Measurements from ENCODE around the gene HTRA1.
A peak's percentile ranks its signal among the peaks of the same experiment; 100 is the strongest.

The HTRA1 gene

DNA sequence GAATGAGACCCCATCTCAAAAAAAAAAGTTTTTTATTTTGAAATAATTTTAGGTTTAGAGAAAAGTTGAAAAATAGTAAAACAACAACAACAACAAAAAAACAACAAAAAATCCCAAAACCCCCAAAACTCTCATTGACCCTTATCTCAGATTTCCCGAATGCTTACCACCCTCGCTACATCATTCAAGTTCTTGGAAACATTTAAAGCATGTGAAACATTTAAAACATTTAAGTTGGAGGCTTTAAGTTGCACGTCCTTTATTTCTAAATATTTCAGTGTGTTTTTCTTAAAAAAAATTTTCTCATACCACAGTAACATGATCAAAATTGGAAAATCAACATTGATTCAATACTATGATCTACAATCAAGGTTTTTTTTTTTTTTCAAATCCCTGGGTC, 7.3 kb upstream of the HTRA1 start:
- H3K27ac ChIP-seq (ENCODE audit: low read length) = no peak overlapping the region
- no peaks in the 10 kb centered on the region for H3K27me3 ChIP-seq (ENCODE audit: control insufficient read depth, insufficient read depth, low read length)
- H3K36me3 ChIP-seq (ENCODE audit: control insufficient read depth, insufficient read depth, low read length) = no peaks in the 10 kb centered on the region
- H3K9me3 ChIP-seq (ENCODE audit: control insufficient read depth, insufficient read depth, low read length) = no peaks in the 10 kb centered on the region
- no peak overlapping the region for H3K4me3 ChIP-seq (ENCODE audit: low read length)
- DNase-seq (ENCODE audit: low read depth, low spot score) = no peak
- H3K4me1 ChIP-seq (ENCODE audit: control insufficient read depth, insufficient read depth, low read length) = no peaks in the 10 kb centered on the region; the same call in 1 of the 2 replicates
- WGBS (ENCODE audit: insufficient coverage, insufficient read length) = 100% methylated on average over 2 of the region's 3 CpGs

DNA sequence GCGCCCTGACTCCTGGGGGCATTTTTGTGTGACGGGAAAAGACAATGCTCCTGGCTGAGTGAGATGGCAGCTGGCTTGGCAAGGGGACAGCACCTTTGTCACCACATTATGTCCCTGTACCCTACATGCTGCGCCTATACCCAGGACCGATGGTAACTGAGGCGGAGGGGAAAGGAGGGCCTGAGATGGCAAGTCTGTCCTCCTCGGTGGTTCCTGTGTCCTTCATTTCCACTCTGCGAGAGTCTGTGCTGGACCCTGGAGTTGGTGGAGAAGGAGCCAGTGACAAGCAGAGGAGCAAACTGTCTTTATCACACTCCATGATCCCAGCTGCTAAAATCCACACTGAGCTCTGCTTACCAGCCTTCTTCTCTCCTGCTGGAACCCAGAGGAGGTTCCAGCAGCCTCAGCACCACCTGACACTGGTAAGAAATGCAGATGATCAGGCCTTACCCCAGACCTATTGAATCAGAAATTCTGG, 6.7 kb upstream of the HTRA1 start, which contains the start of gene ARMS2:
Gene ARMS2, plus strand, starts transcription at position 51 of the 478 bp plus-strand sequence. Its CDS starts 75 bp downstream, at position 126.
- no peak within 1 kb of the TSS for H3K27ac ChIP-seq (ENCODE audit: low read length)
- no peak within 1 kb of the TSS for H3K4me3 ChIP-seq (ENCODE audit: low read length)
- WGBS (ENCODE audit: insufficient coverage, insufficient read length) = no CpG with 5 or more reads among the region's 7 CpGs
- no peaks in the 10 kb centered on the region for H3K27me3 ChIP-seq (ENCODE audit: control insufficient read depth, insufficient read depth, low read length)
- DNase-seq (ENCODE audit: low read depth, low spot score) = no peak
- no peaks in the 10 kb centered on the region for H3K36me3 ChIP-seq (ENCODE audit: control insufficient read depth, insufficient read depth, low read length)
- H3K9me3 ChIP-seq (ENCODE audit: control insufficient read depth, insufficient read depth, low read length) = no peaks in the 10 kb centered on the region
- no peaks in the 10 kb centered on the region; the same call in 1 of the 2 replicates for H3K4me1 ChIP-seq (ENCODE audit: control insufficient read depth, insufficient read depth, low read length)

GRCh38 chr10:122455376-122456079, 5.8 kb upstream of the HTRA1 start:
- Histone ChIP-seq H3K4me3 (ENCODE audit: low read length) (no peak overlapping the region), H3K27ac (ENCODE audit: low read length) (no peak overlapping the region), H3K27me3 (ENCODE audit: control insufficient read depth, insufficient read depth, low read length) (peaks cover 4% of the 10 kb centered on the region), H3K4me1 (ENCODE audit: control insufficient read depth, insufficient read depth, low read length) (peaks cover 2% of the 10 kb centered on the region; the same call in 1 of the 2 replicates), H3K9me3 (ENCODE audit: control insufficient read depth, insufficient read depth, low read length) (no peaks in the 10 kb centered on the region), H3K36me3 (ENCODE audit: control insufficient read depth, insufficient read depth, low read length) (peaks cover 2% of the 10 kb centered on the region; the same call in 1 of the 2 replicates)
- no CpG with 5 or more reads among the region's 11 CpGs for WGBS (ENCODE audit: insufficient coverage, insufficient read length)
- no peak for DNase-seq (ENCODE audit: low read depth, low spot score)

DNA sequence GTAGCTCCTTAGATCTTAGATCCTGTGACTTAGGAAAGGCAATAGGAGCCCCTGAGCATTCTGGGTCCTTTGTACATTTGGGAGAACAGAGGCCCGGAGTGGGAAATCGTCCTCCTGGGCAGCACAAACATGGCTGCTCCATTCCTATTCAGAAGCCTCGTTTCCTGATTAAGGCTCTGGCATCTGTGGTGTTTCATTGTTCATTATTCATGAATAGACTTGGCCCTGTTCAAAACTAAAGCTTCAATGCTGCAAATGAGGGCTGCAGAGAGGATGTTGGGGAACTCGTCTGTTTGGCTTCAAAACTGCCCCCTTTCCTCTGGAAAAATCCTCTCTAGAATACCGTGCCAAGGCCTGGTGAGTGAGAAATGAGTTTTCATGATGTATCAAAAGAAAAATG, 3.4 kb upstream of the HTRA1 start:
- Histone ChIP-seq H3K4me3 (ENCODE audit: low read length) (no peak overlapping the region), H3K9me3 (ENCODE audit: control insufficient read depth, insufficient read depth, low read length) (no peaks in the 10 kb centered on the region), H3K4me1 (ENCODE audit: control insufficient read depth, insufficient read depth, low read length) (peaks cover 8% of the 10 kb centered on the region), H3K27me3 (ENCODE audit: control insufficient read depth, insufficient read depth, low read length) (peaks cover 22% of the 10 kb centered on the region), H3K27ac (ENCODE audit: low read length) (no peak overlapping the region), H3K36me3 (ENCODE audit: control insufficient read depth, insufficient read depth, low read length) (peaks cover 2% of the 10 kb centered on the region; the same call in 1 of the 2 replicates)
- DNase-seq (ENCODE audit: low read depth, low spot score) = no peak
- no CpG with 5 or more reads among the region's 5 CpGs for WGBS (ENCODE audit: insufficient coverage, insufficient read length)

- Histone ChIP-seq H3K27me3 (ENCODE audit: control insufficient read depth, insufficient read depth, low read length) (peaks cover 29% of the 10 kb centered on the region), H3K4me1 (ENCODE audit: control insufficient read depth, insufficient read depth, low read length) (peaks cover 8% of the 10 kb centered on the region), H3K36me3 (ENCODE audit: control insufficient read depth, insufficient read depth, low read length) (peaks cover 2% of the 10 kb centered on the region; the same call in 1 of the 2 replicates), H3K27ac (ENCODE audit: low read length) (no peak overlapping the region), H3K9me3 (ENCODE audit: control insufficient read depth, insufficient read depth, low read length) (no peaks in the 10 kb centered on the region), H3K4me3 (ENCODE audit: low read length) (no peak overlapping the region)
- no peak for DNase-seq (ENCODE audit: low read depth, low spot score)
- WGBS (ENCODE audit: insufficient coverage, insufficient read length) = no CpG with 5 or more reads among the region's 6 CpGs
Observed at GRCh38 chr10:122458693-122459092, 2.7 kb upstream of the HTRA1 start.

DNA sequence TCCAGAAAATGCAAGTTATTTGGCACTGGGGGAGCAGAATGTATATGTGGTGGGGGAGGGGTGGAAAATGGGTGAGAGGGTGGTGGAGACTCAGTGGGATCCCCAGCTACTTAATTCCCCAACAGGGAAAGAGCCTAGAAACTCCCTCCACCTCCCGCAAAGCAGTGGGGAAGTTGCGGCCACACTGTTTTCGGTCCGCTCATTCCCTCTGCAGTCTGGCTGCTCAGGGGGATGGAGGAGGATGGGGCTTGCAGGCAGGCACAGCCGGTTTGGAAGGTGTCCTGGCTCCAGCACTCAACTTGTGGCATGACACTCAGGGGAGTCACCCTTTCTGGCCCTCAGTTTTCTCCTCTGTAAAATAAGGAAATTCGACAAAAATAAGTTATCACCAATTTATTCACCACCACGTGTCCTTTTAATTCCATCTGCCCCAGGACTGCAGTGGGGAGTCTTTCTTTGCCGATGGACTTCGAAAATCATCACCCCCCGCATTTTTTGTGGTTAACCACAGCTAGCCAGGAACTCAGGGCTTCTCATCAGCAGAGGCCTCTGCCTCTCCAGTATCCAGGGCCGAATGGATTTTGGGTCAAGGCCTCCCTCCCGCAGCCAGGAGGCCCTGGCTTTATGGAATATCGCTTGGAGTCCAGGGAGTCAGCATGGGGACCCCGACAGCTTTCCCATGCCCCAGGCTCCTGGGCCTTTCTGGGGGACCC, 1.6 kb upstream of the HTRA1 start:
- Histone ChIP-seq H3K27ac (ENCODE audit: low read length) (no peak overlapping the region), H3K9me3 (ENCODE audit: control insufficient read depth, insufficient read depth, low read length) (no peaks in the 10 kb centered on the region), H3K4me1 (ENCODE audit: control insufficient read depth, insufficient read depth, low read length) (peaks cover 8% of the 10 kb centered on the region), H3K4me3 (ENCODE audit: low read length) (no peak overlapping the region), H3K27me3 (ENCODE audit: control insufficient read depth, insufficient read depth, low read length) (peaks cover 37% of the 10 kb centered on the region), H3K36me3 (ENCODE audit: control insufficient read depth, insufficient read depth, low read length) (peaks cover 2% of the 10 kb centered on the region; the same call in 1 of the 2 replicates)
- no peak for DNase-seq (ENCODE audit: low read depth, low spot score)
- WGBS (ENCODE audit: insufficient coverage, insufficient read length) = no CpG with 5 or more reads among the region's 14 CpGs

- no peak for DNase-seq (ENCODE audit: low read depth, low spot score)
- H3K27ac ChIP-seq (ENCODE audit: low read length) = no peak overlapping the region
- WGBS (ENCODE audit: insufficient coverage, insufficient read length) = no CpG with 5 or more reads among the region's 40 CpGs
- H3K27me3 ChIP-seq (ENCODE audit: control insufficient read depth, insufficient read depth, low read length) = peaks cover 37% of the 10 kb centered on the region
- peaks cover 2% of the 10 kb centered on the region; the same call in 1 of the 2 replicates for H3K36me3 ChIP-seq (ENCODE audit: control insufficient read depth, insufficient read depth, low read length)
- H3K9me3 ChIP-seq (ENCODE audit: control insufficient read depth, insufficient read depth, low read length) = no peaks in the 10 kb centered on the region
- H3K4me1 ChIP-seq (ENCODE audit: control insufficient read depth, insufficient read depth, low read length) = peaks cover 8% of the 10 kb centered on the region
- peak overlapping the region; percentile 72; the same call in 1 of the 2 replicates for H3K4me3 ChIP-seq (ENCODE audit: low read length)
Observed at GRCh38 chr10:122460891-122461293, 461 bp upstream of the HTRA1 start.

GRCh38 chr10:122461729-122462532, 578 bp downstream of the HTRA1 start:
- peak overlapping the region; percentile 72 for H3K4me3 ChIP-seq (ENCODE audit: low read length)
- no CpG with 5 or more reads among the region's 95 CpGs for WGBS (ENCODE audit: insufficient coverage, insufficient read length)
- H3K27me3 ChIP-seq (ENCODE audit: control insufficient read depth, insufficient read depth, low read length) = peaks cover 37% of the 10 kb centered on the region
- peaks cover 8% of the 10 kb centered on the region for H3K4me1 ChIP-seq (ENCODE audit: control insufficient read depth, insufficient read depth, low read length)
- DNase-seq (ENCODE audit: low read depth, low spot score) = no peak
- no peak overlapping the region for H3K27ac ChIP-seq (ENCODE audit: low read length)
- no peaks in the 10 kb centered on the region for H3K9me3 ChIP-seq (ENCODE audit: control insufficient read depth, insufficient read depth, low read length)
- peaks cover 2% of the 10 kb centered on the region; the same call in 1 of the 2 replicates for H3K36me3 ChIP-seq (ENCODE audit: control insufficient read depth, insufficient read depth, low read length)

- peaks cover 8% of the 10 kb centered on the region for H3K4me1 ChIP-seq (ENCODE audit: control insufficient read depth, insufficient read depth, low read length)
- peak overlapping the region; percentile 72; the same call in 1 of the 2 replicates for H3K4me3 ChIP-seq (ENCODE audit: low read length)
- peaks cover 2% of the 10 kb centered on the region; the same call in 1 of the 2 replicates for H3K36me3 ChIP-seq (ENCODE audit: control insufficient read depth, insufficient read depth, low read length)
- DNase-seq (ENCODE audit: low read depth, low spot score) = no peak
- no peaks in the 10 kb centered on the region for H3K9me3 ChIP-seq (ENCODE audit: control insufficient read depth, insufficient read depth, low read length)
- H3K27me3 ChIP-seq (ENCODE audit: control insufficient read depth, insufficient read depth, low read length) = peaks cover 37% of the 10 kb centered on the region
- WGBS (ENCODE audit: insufficient coverage, insufficient read length) = no CpG with 5 or more reads among the region's 47 CpGs
- H3K27ac ChIP-seq (ENCODE audit: low read length) = no peak overlapping the region
Observed at GRCh38 chr10:122462533-122463465, 1.4 kb downstream of the HTRA1 start.
